ENCODE measurements around the gene MRPS18B. TPM values are rescaled to one million over a fixed set of nuclear protein-coding genes. Genes with fewer than 3 reads are reported as not detected.
A peak's percentile ranks its signal among the peaks of the same experiment; 100 is the strongest.
"Not testable (repeated sequence)": the region's sequence is repeated elsewhere in the genome, so short reads cannot be mapped to it uniquely, and the experiment has no call there.

Gene MRPS18B
- total RNA-seq, 6 experiments from 2014 or later = 50.7 to 63.4 (median 56.1) TPM

- H3K27ac Mint-ChIP-seq = peak overlapping the region; percentile 70; the same call in 1 of the 2 replicates
- DNase-seq = no peak
- H3K4me1 Mint-ChIP-seq (ENCODE audit: low read depth) = peaks cover 24% of the 10 kb centered on the region
- peaks cover 2% of the 10 kb centered on the region; the same call in 1 of the 2 replicates for H3K27me3 Mint-ChIP-seq (ENCODE audit: insufficient read depth)
- H3K9me3 Mint-ChIP-seq = no peaks in the 10 kb centered on the region
- no peak for TF ChIP-seq CTCF (IDR thresholded peaks at IDR 0.05)
- H3K4me3 Mint-ChIP-seq = no peak overlapping the region
- H3K36me3 Mint-ChIP-seq (ENCODE audit: low read depth) = peaks cover 44% of the 10 kb centered on the region
These were observed 37.4 kb downstream of the MRPS18B start for GRCh38 chr6:30654798-30655742.

GRCh38 chr6:30655743-30656094, 38.1 kb downstream of the MRPS18B start:
- H3K27ac Mint-ChIP-seq = peak overlapping the region; percentile 70
- peaks cover 47% of the 10 kb centered on the region for H3K36me3 Mint-ChIP-seq (ENCODE audit: low read depth)
- H3K4me3 Mint-ChIP-seq = no peak overlapping the region
- H3K9me3 Mint-ChIP-seq = no peaks in the 10 kb centered on the region
- peak; percentile 19 for DNase-seq
- TF ChIP-seq CTCF (IDR thresholded peaks at IDR 0.05) = no peak
- peaks cover 24% of the 10 kb centered on the region for H3K4me1 Mint-ChIP-seq (ENCODE audit: low read depth)
- peaks cover 2% of the 10 kb centered on the region; the same call in 1 of the 2 replicates for H3K27me3 Mint-ChIP-seq (ENCODE audit: insufficient read depth)

- DNase-seq = no peak
- no peaks in the 10 kb centered on the region for H3K9me3 Mint-ChIP-seq
- peaks cover 24% of the 10 kb centered on the region for H3K4me1 Mint-ChIP-seq (ENCODE audit: low read depth)
- no peak overlapping the region for H3K4me3 Mint-ChIP-seq
- H3K36me3 Mint-ChIP-seq (ENCODE audit: low read depth) = peaks cover 44% of the 10 kb centered on the region
- H3K27ac Mint-ChIP-seq = 0 out of 2 replicates have a peak overlapping the region, but pooled peaks have one; percentile 35
- no peak for TF ChIP-seq CTCF (IDR thresholded peaks at IDR 0.05)
- H3K27me3 Mint-ChIP-seq (ENCODE audit: insufficient read depth) = peaks cover 2% of the 10 kb centered on the region; the same call in 1 of the 2 replicates
These were observed 38.9 kb downstream of the MRPS18B start for GRCh38 chr6:30656513-30656912.

- no peak overlapping the region for H3K4me3 Mint-ChIP-seq
- H3K4me1 Mint-ChIP-seq (ENCODE audit: low read depth) = peaks cover 24% of the 10 kb centered on the region
- DNase-seq = no peak
- H3K27ac Mint-ChIP-seq = peak overlapping the region; percentile 47
- H3K27me3 Mint-ChIP-seq (ENCODE audit: insufficient read depth) = peaks cover 2% of the 10 kb centered on the region; the same call in 1 of the 2 replicates
- no peak for TF ChIP-seq CTCF (IDR thresholded peaks at IDR 0.05)
- no peaks in the 10 kb centered on the region for H3K9me3 Mint-ChIP-seq
- H3K36me3 Mint-ChIP-seq (ENCODE audit: low read depth) = peaks cover 47% of the 10 kb centered on the region
These were observed 39.8 kb downstream of the MRPS18B start for GRCh38 chr6:30657454-30657853.

GRCh38 chr6:30657922-30658321, 40.3 kb downstream of the MRPS18B start:
- peaks cover 48% of the 10 kb centered on the region for H3K36me3 Mint-ChIP-seq (ENCODE audit: low read depth)

More at GRCh38 chr6:30657922-30658321, 40.3 kb downstream of the MRPS18B start:
- Mint-ChIP-seq H3K4me1 (ENCODE audit: low read depth) (peaks cover 24% of the 10 kb centered on the region), H3K27ac (peak overlapping the region; percentile 47)
- not testable (repeated sequence) for H3K4me3 Mint-ChIP-seq; H3K27me3 Mint-ChIP-seq (ENCODE audit: insufficient read depth); DNase-seq; H3K9me3 Mint-ChIP-seq
